DND-41 (cell line): Measurements from ENCODE around the gene ZNF521.

Experiments
- ATAC-seq: fragments of 200-7000 bp; cut with Tn5 transposase; 3 replicates; pipeline ENCODE4 v1.9.1; 2021; ENCODE audit warnings: low read depth; ENCODE audit not compliant: insufficient read depth
- DNase-seq: peaks from one replicate; pipeline ENCODE4 v3.0.0-alpha.2; 2020
- H2AFZ ChIP-seq: 2 replicates; pipeline ENCODE4 v1.6.0; 2012; ENCODE audit warnings: low read depth, low read length
- H3K27ac ChIP-seq: 2 replicates; pipeline ENCODE4 v1.5.1; 2012; ENCODE audit warnings: low read length, inconsistent platforms
- H3K27me3 ChIP-seq: fragments of 200-600 bp; sonication (generic); 2 replicates; pipeline ENCODE4 v1.6.0; 2012; ENCODE audit warnings: low read length, mild to moderate bottlenecking, inconsistent platforms; ENCODE audit not compliant: insufficient read depth, poor library complexity
- H3K36me3 ChIP-seq: 2 replicates; pipeline ENCODE4 v1.5.1; 2012; ENCODE audit warnings: low read length, inconsistent platforms; ENCODE audit not compliant: insufficient read depth
- H3K4me1 ChIP-seq: 2 replicates; pipeline ENCODE4 v1.5.1; 2012; ENCODE audit warnings: mild to moderate bottlenecking, low read length; ENCODE audit not compliant: insufficient read depth
- H3K4me2 ChIP-seq: 2 replicates; pipeline ENCODE4 v1.6.0; 2012; ENCODE audit warnings: mild to moderate bottlenecking, moderate library complexity, low read length, inconsistent platforms; ENCODE audit not compliant: insufficient read depth
- H3K4me3 ChIP-seq, 2 experiments: fragments of 200-600 bp in 1 of 2; shearing (Covaris generic) in 1 of 2; 2 replicates each; pipeline ENCODE4 v1.5.1; 2012 to 2016; ENCODE audit warnings: inconsistent platforms in 2 of 2, low read length in 2 of 2, mild to moderate bottlenecking in 2 of 2, low read depth in 1 of 2, moderate library complexity in 1 of 2
- H3K79me2 ChIP-seq: 2 replicates; pipeline ENCODE4 v1.6.0; 2012; ENCODE audit warnings: low read length, inconsistent platforms; ENCODE audit not compliant: insufficient read depth
- H3K9ac ChIP-seq: 2 replicates; pipeline ENCODE4 v1.6.0; 2012; ENCODE audit warnings: low read depth, mild to moderate bottlenecking, inconsistent platforms, low read length, moderate library complexity
- H3K9me3 ChIP-seq: 2 replicates; pipeline ENCODE4 v1.5.1; 2012; ENCODE audit warnings: low read length, moderate library complexity, mild to moderate bottlenecking, inconsistent platforms; ENCODE audit not compliant: insufficient read depth, severe bottlenecking
- H4K20me1 ChIP-seq: 2 replicates; pipeline ENCODE4 v1.6.0; 2012; ENCODE audit warnings: low read length; ENCODE audit not compliant: insufficient read depth
- EZH2 ChIP-seq: IDR thresholded peaks from 3 replicates; pipeline ENCODE4 v1.6.1; 2012; ENCODE audit warnings: borderline replicate concordance, low read depth, mild to moderate bottlenecking, moderate library complexity, low read length, inconsistent platforms; ENCODE audit not compliant: severe bottlenecking
- TF ChIP-seq, protein P1 (sequence below): IDR thresholded peaks from 2 replicates; pipeline ENCODE4 v1.5.1; 2012; ENCODE audit warnings: borderline replicate concordance, low read length, moderate library complexity, mild to moderate bottlenecking; ENCODE audit not compliant: poor library complexity, severe bottlenecking; ENCODE audit errors: extremely low read depth

ZNF521 gene

DNA sequence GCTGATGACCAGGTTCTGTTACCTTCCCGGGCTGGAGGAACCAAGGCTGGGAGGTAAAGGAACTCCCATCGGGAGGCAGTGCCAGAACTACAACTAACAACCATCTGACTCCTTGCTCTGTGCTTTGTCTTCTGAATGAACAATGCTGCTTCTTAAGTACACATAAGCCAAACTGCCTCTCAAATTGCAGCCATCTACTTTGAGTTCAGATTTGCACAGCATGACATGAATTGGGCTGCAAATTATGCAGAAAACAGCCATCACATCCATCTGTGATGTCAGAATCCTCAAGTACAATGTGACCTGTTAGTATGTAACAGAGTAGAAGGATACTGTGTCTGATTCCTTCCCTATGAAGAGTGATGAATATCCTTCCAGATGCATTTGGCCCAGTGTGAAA, 290.6 kb downstream of the ZNF521 start:
- Histone ChIP-seq H3K79me2 (no peaks in the 10 kb centered on the region), H3K4me1 (no peaks in the 10 kb centered on the region), H3K9ac (no peak overlapping the region), H3K9me3 (no peaks in the 10 kb centered on the region), H3K36me3 (no peaks in the 10 kb centered on the region), H2AFZ (no peak overlapping the region), H3K27me3 (no peaks in the 10 kb centered on the region), H4K20me1 (no peaks in the 10 kb centered on the region), H3K27ac (no peak overlapping the region), H3K4me3 (no peak overlapping the region), H3K4me2 (no peak overlapping the region)
- ATAC-seq, result no peak
- DNase-seq, result no peak
- no peak for TF ChIP-seq EZH2
- TF ChIP-seq, protein P1, sequence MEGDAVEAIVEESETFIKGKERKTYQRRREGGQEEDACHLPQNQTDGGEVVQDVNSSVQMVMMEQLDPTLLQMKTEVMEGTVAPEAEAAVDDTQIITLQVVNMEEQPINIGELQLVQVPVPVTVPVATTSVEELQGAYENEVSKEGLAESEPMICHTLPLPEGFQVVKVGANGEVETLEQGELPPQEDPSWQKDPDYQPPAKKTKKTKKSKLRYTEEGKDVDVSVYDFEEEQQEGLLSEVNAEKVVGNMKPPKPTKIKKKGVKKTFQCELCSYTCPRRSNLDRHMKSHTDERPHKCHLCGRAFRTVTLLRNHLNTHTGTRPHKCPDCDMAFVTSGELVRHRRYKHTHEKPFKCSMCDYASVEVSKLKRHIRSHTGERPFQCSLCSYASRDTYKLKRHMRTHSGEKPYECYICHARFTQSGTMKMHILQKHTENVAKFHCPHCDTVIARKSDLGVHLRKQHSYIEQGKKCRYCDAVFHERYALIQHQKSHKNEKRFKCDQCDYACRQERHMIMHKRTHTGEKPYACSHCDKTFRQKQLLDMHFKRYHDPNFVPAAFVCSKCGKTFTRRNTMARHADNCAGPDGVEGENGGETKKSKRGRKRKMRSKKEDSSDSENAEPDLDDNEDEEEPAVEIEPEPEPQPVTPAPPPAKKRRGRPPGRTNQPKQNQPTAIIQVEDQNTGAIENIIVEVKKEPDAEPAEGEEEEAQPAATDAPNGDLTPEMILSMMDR, result no peak

DNA sequence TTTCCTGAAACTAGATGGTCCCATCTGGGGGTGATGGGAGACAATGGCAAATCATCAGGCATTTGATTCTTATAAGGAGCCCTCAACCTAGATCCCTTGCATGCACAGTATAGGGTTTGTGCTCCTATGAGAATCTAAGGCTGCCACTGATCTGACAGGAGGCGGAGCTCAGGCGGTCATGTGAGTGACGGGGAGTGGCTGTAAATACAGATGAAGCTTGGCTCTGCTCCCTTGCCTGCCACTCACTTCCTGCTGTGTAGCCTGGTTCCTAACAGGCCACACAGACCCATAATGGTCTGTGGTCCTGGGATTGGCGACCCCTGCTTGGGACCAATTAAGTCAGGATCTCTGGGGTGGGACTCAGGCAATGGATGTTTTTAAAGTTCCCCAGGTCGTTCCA, 293.4 kb downstream of the ZNF521 start:
- no peaks in the 10 kb centered on the region for H4K20me1 ChIP-seq
- TF ChIP-seq, protein P1, result no peak
- TF ChIP-seq EZH2, result no peak

DNA sequence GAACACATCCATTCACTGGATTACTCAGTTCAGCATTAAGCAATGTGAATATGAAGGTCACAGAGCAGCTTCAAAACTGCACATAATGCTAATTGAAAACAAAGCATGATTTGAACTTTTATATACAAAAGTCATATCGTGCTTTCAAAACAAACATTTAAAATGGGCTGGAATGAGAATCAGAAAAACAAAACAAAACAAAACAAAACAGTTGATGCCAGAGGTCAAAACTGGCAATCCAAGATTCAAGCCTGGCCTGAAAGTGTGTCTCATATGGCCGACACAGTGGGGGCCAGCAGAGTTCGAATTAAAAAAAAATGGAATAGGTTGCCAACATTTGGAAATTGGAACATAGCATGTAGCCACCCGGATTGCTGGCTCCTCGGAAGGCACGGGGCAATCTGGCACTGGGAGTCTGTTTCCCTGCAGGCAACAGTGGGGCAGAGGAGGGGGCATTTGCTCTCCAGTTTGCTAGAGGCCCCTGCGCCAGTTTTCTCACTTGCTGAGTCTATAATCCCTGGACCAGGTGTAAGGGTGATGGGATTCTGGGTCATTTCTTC, 294.4 kb downstream of the ZNF521 start:
- Histone ChIP-seq H3K27me3 (no peaks in the 10 kb centered on the region), H3K9me3 (no peaks in the 10 kb centered on the region), H3K4me3 (no peak overlapping the region), H3K27ac (no peak overlapping the region), H3K4me1 (no peaks in the 10 kb centered on the region), H3K9ac (no peak overlapping the region), H2AFZ (no peak overlapping the region), H3K4me2 (no peak overlapping the region), H3K36me3 (no peaks in the 10 kb centered on the region), H3K79me2 (no peaks in the 10 kb centered on the region), H4K20me1 (no peaks in the 10 kb centered on the region)
- no peak for ATAC-seq
- no peak for TF ChIP-seq EZH2
- TF ChIP-seq, protein P1, result no peak
- no peak for DNase-seq

More for the DNA sequence above, 293.4 kb downstream of the ZNF521 start:
- Histone ChIP-seq H3K36me3 (no peaks in the 10 kb centered on the region), H3K9me3 (no peaks in the 10 kb centered on the region), H3K27ac (no peak overlapping the region), H3K9ac (no peak overlapping the region), H2AFZ (no peak overlapping the region), H3K4me1 (no peaks in the 10 kb centered on the region), H3K4me2 (no peak overlapping the region), H3K27me3 (no peaks in the 10 kb centered on the region), H3K4me3 (no peak overlapping the region), H3K79me2 (no peaks in the 10 kb centered on the region)
- DNase-seq, result no peak
- no peak for ATAC-seq

DNA sequence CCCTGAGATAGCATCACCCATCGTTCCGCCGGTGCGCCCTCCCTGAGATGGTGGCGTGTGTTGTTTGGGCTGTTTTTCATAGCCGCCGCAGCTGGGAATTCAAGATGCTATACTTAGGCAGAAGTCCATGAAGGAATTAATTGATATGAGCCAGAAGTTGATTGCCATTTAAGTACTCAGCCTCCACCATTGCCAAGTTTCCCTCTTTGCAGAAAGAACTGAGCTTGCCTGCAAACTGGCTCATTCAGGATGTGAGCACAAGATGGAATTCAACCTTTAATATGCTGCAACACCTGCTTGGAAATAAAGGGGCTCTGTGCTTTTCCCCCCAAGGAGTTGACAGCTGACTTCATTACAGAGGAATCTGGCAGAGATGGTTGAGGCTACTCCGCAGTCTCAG, 295.5 kb downstream of the ZNF521 start:
- Histone ChIP-seq H3K27me3 (no peaks in the 10 kb centered on the region), H4K20me1 (no peaks in the 10 kb centered on the region), H3K9ac (no peak overlapping the region), H3K4me1 (no peaks in the 10 kb centered on the region), H3K4me2 (no peak overlapping the region), H3K9me3 (no peaks in the 10 kb centered on the region), H3K27ac (no peak overlapping the region), H2AFZ (no peak overlapping the region), H3K79me2 (no peaks in the 10 kb centered on the region), H3K36me3 (no peaks in the 10 kb centered on the region), H3K4me3 (no peak overlapping the region)
- ATAC-seq (no peak), DNase-seq (no peak)
- TF ChIP-seq EZH2, result no peak
- TF ChIP-seq, protein P1, result no peak
